Measurements from ENCODE around the gene PATE3. TPM values are rescaled to one million over a fixed set of nuclear protein-coding genes. Genes with fewer than 3 reads are reported as not detected.

Gene PATE3
- total and polyA plus RNA-seq, 2 of the 4 experiments (the other 2 are of a cell fraction): not detected

GRCh38 chr11:125790825-125791224 lies 2.9 kb downstream of the PATE3 start:
- DNase-seq (no peak), ATAC-seq (ENCODE audit: low read depth) (no peak)
- H3K4me2 ChIP-seq (ENCODE audit: low read depth, low read length): no peak overlapping the region
- H3K9me3 ChIP-seq (ENCODE audit: control insufficient read depth, insufficient read depth, low read length): no peaks in the 10 kb centered on the region
- no peak overlapping the region for H2AK5ac ChIP-seq (ENCODE audit: low read depth, low read length)
- H3K9ac ChIP-seq (ENCODE audit: low read depth, low read length): no peak overlapping the region
- no TSS peak for BruUV-seq (replicated peaks)
- no peak overlapping the region for H3K4me3 ChIP-seq (ENCODE audit: insufficient read depth, low read depth, low read length)
- no peak overlapping the region for H3K56ac ChIP-seq (ENCODE audit: extremely low read depth, insufficient read depth, low read length)
- no peak overlapping the region for H2AK9ac ChIP-seq (replicated peaks; ENCODE audit: low read depth, low read length, poor library complexity)
- no peak overlapping the region for H3K18ac ChIP-seq (ENCODE audit: low read depth, low read length)
- H3K4ac ChIP-seq (ENCODE audit: low read depth, low read length): no peak overlapping the region
- no peak overlapping the region for H4K8ac ChIP-seq (ENCODE audit: low read depth in 2 of 2, low read length in 2 of 2)
- no peak overlapping the region for H3K23ac ChIP-seq (ENCODE audit: low read depth, low read length)
- H3K27me3 ChIP-seq (ENCODE audit: control insufficient read depth, insufficient read depth, low read length): no peaks in the 10 kb centered on the region
- H2BK15ac ChIP-seq (ENCODE audit: low read depth, low read length): no peak overlapping the region
- no peak overlapping the region for H3K27ac ChIP-seq (ENCODE audit: insufficient read depth, low read length)
- no peaks in the 10 kb centered on the region for H3K79me1 ChIP-seq (ENCODE audit: low read depth in 1 of 2, low read length in 2 of 2)
- in situ Hi-C loops (cut with MboI; ENCODE audit: low sequenced_read_pairs): no loop called here
- CTCF ChIA-PET: no interaction called here
- no peaks in the 10 kb centered on the region for H4K20me1 ChIP-seq (ENCODE audit: insufficient read depth, low read length)
- H2BK20ac ChIP-seq (ENCODE audit: low read depth, low read length): no peak overlapping the region
- no peak overlapping the region for H2BK5ac ChIP-seq (ENCODE audit: low read depth, low read length, poor library complexity, severe bottlenecking)
- TF ChIP-seq RFX5 (IDR thresholded peaks at IDR 0.05; ENCODE audit: low read depth, low read length) (no peak), NFE2L2 (IDR thresholded peaks at IDR 0.05; ENCODE audit: low read depth, low read length) (0 out of 2 replicates have a peak, but pooled peaks have one; percentile 11)
- TF ChIP-seq, protein P1, sequence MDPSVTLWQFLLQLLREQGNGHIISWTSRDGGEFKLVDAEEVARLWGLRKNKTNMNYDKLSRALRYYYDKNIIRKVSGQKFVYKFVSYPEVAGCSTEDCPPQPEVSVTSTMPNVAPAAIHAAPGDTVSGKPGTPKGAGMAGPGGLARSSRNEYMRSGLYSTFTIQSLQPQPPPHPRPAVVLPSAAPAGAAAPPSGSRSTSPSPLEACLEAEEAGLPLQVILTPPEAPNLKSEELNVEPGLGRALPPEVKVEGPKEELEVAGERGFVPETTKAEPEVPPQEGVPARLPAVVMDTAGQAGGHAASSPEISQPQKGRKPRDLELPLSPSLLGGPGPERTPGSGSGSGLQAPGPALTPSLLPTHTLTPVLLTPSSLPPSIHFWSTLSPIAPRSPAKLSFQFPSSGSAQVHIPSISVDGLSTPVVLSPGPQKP (IDR thresholded peaks at IDR 0.05; ENCODE audit: borderline replicate concordance, low read depth, low read length): no peak
- no peaks in the 10 kb centered on the region for H3K36me3 ChIP-seq (ENCODE audit: control insufficient read depth, insufficient read depth, low read length)
- 62% methylated on average over 2 of the region's 4 CpGs; no CpG with 5 or more reads in 1 of the 2 experiments for WGBS, 2 experiments (ENCODE audit: extremely low coverage in 2 of 2, insufficient read length in 1 of 2)
- no peaks in the 10 kb centered on the region for H3K4me1 ChIP-seq (ENCODE audit: control insufficient read depth, insufficient read depth, low read length)
- no peak overlapping the region for H4K5ac ChIP-seq (ENCODE audit: low read depth, low read length)
- H2AFZ ChIP-seq (replicated peaks; ENCODE audit: low read length, poor library complexity): no peak overlapping the region
- H3K14ac ChIP-seq (replicated peaks; ENCODE audit: low read depth, low read length): no peak overlapping the region
- POLR2A ChIA-PET (ENCODE audit: unreplicated experiment): no interaction called here
- no peak overlapping the region for H2BK120ac ChIP-seq (ENCODE audit: low read depth, low read length)
- dilution Hi-C loops (cut with HindIII; ENCODE audit: low sequenced_read_pairs, unreplicated experiment): no loop called here
- H3K9me1 ChIP-seq (ENCODE audit: insufficient read depth, low read length): no peaks in the 10 kb centered on the region
- intact Hi-C loops (cut with micrococcal nuclease): no loop called here
- H4K91ac ChIP-seq (ENCODE audit: insufficient read depth, low read depth, low read length): no peak overlapping the region
